HG02885 (cell line): ENCODE data around the gene DZIP1L.

Source experiments
- ATAC-seq: cut with Tn5 transposase; IDR thresholded peaks from one replicate; pipeline ENCODE4 v1.9.1; 2021; ENCODE audit warnings: mild to moderate bottlenecking; ENCODE audit not compliant: unreplicated experiment, poor library complexity

Gene DZIP1L

GRCh38 chr3:138043266-138044029 lies 72.0 kb downstream of the DZIP1L start:
- ATAC-seq: no peak

GRCh38 chr3:138042043-138042442 lies 73.4 kb downstream of the DZIP1L start:
- no peak for ATAC-seq

GRCh38 chr3:138038725-138039462 lies 76.5 kb downstream of the DZIP1L start:
- no peak for ATAC-seq

GRCh38 chr3:138036572-138036971 lies 78.8 kb downstream of the DZIP1L start:
- peak; percentile 44 for ATAC-seq

- no peak for ATAC-seq
These were observed 80.5 kb downstream of the DZIP1L start for GRCh38 chr3:138034918-138035317.

GRCh38 chr3:138033202-138033691 lies 82.2 kb downstream of the DZIP1L start:
- no peak for ATAC-seq

- ATAC-seq: no peak
These were observed 82.8 kb downstream of the DZIP1L start for GRCh38 chr3:138032567-138032966.

- ATAC-seq: no peak
These were observed 83.9 kb downstream of the DZIP1L start for GRCh38 chr3:138031536-138031935.

- ATAC-seq: no peak
These were observed 84.6 kb downstream of the DZIP1L start for GRCh38 chr3:138030734-138031280.

- no peak for ATAC-seq
These were observed 87.6 kb downstream of the DZIP1L start for GRCh38 chr3:138027821-138028220.

GRCh38 chr3:138025553-138025952 lies 89.9 kb downstream of the DZIP1L start:
- no peak for ATAC-seq

GRCh38 chr3:138023754-138024153 lies 91.7 kb downstream of the DZIP1L start:
- ATAC-seq: no peak

- no peak for ATAC-seq
These were observed 95.9 kb downstream of the DZIP1L start for GRCh38 chr3:138019281-138020069.

- no peak for ATAC-seq
These were observed 99.3 kb downstream of the DZIP1L start for GRCh38 chr3:138016065-138016464.

- ATAC-seq: no peak
These were observed 102.9 kb downstream of the DZIP1L start for GRCh38 chr3:138012526-138012925.
